ENCODE data around the gene MAP2K5.

DNA sequence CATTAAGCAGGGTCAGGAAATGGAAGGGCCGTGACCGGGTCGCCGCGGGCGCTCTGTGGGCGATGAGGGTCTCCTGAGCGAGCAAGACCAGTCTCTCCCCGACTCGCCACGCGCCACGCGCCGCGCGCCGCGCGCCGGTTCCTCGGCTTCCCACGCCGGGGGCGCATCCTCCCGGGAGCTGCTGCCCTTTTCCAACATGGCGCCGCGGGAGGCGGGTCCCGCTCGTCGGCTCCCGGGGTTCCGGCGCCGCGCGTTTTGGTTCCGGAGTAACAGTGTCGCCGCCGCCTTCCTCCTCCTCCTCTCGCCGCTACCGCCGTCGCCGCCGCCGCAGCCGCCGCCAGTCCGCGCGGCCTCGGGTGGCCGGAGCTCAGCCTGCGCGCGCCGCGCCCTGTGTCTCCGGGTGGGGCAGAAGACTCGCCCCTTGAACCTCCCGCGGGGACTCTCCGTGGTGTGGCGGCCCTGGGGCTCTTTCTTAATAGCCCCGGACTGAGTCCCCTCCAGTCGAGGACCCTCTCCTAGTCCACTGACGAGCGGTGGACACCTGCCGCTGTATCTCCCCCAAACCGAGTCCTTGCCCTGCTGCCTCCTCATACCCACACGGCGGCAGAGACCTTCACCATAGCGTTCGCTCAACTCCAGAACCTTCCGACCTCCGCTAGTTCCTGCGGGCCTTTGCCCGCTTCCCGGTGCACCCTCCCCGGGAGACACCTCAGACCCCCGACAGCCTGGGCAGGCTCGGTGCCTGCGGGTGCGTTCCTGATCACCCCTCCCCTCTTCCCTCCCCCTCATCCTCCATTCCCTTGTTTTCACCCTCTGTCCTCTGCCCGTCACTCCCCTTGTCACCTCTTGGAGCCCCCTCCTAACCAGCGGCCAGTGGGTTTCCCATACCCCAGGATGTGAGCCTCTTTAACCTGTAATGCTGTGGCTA lies at the start of gene MAP2K5:
- TF ChIP-seq POLR2AphosphoS5 (IDR thresholded peaks at IDR 0.05; ENCODE audit: borderline replicate concordance, low read depth, low read length) (peak; percentile 84), EZH2 (IDR thresholded peaks at IDR 0.05) (no peak)

Measured in SK-N-MC (cell line).